GM12801 (cell line): ENCODE measurements around the gene MPG.

ENCODE experiments used
- CTCF ChIP-seq: IDR thresholded peaks from one replicate; pipeline ENCODE4 v1.5.1; 2011; ENCODE audit warnings: control low read depth; ENCODE audit not compliant: insufficient read length; ENCODE audit errors: extremely low read depth

Gene MPG

GRCh38 chr16:106623-107324, 28.7 kb downstream of the MPG start:
- TF ChIP-seq CTCF, result no peak

GRCh38 chr16:112153-112840, 34.3 kb downstream of the MPG start:
- TF ChIP-seq CTCF, result no peak

- TF ChIP-seq CTCF, result no peak
Measured at GRCh38 chr16:114327-114726, 36.3 kb downstream of the MPG start.

GRCh38 chr16:116015-116414, 38.0 kb downstream of the MPG start:
- no peak for TF ChIP-seq CTCF

GRCh38 chr16:117379-118365, 39.6 kb downstream of the MPG start:
- peak; percentile 10 for TF ChIP-seq CTCF

GRCh38 chr16:118857-119256, 40.8 kb downstream of the MPG start:
- no peak for TF ChIP-seq CTCF

GRCh38 chr16:119295-119694, 41.3 kb downstream of the MPG start:
- no peak for TF ChIP-seq CTCF
